GM19193 (cell line): Measurements from ENCODE around the gene PLCXD1.
A peak's percentile ranks its signal among the peaks of the same experiment; 100 is the strongest.

ENCODE experiments used
- POLR2A ChIP-seq: IDR thresholded peaks from 4 replicates; pipeline ENCODE4 v1.6.1; 2011; ENCODE audit not compliant: insufficient read depth, insufficient read length; ENCODE audit errors: extremely low read depth

The PLCXD1 gene

GRCh38 chrX:329291-329910 lies 48.2 kb downstream of the PLCXD1 start:
- no peak for TF ChIP-seq POLR2A

- TF ChIP-seq POLR2A: no peak
These were observed 49.6 kb downstream of the PLCXD1 start for GRCh38 chrX:330726-331150.

GRCh38 chrX:331151-331824 lies 50.1 kb downstream of the PLCXD1 start:
- TF ChIP-seq POLR2A: no peak

- no peak for TF ChIP-seq POLR2A
These were observed 50.8 kb downstream of the PLCXD1 start for GRCh38 chrX:331825-332495.

GRCh38 chrX:332496-332860 lies 51.3 kb downstream of the PLCXD1 start:
- TF ChIP-seq POLR2A: peak; percentile 4

- no peak for TF ChIP-seq POLR2A
These were observed 51.9 kb downstream of the PLCXD1 start for GRCh38 chrX:332916-333610.

- no peak for TF ChIP-seq POLR2A
These were observed 52.6 kb downstream of the PLCXD1 start for GRCh38 chrX:333611-334311.

- no peak for TF ChIP-seq POLR2A
These were observed 53.2 kb downstream of the PLCXD1 start for GRCh38 chrX:334331-334891.

- no peak for TF ChIP-seq POLR2A
These were observed 54.0 kb downstream of the PLCXD1 start for GRCh38 chrX:334971-335757.

GRCh38 chrX:335758-336155 lies 54.6 kb downstream of the PLCXD1 start:
- no peak for TF ChIP-seq POLR2A

- TF ChIP-seq POLR2A: no peak
These were observed 55.0 kb downstream of the PLCXD1 start for GRCh38 chrX:336227-336626.

GRCh38 chrX:337331-337831 lies 56.2 kb downstream of the PLCXD1 start:
- TF ChIP-seq POLR2A: no peak

- no peak for TF ChIP-seq POLR2A
These were observed 57.2 kb downstream of the PLCXD1 start for GRCh38 chrX:338281-338835.
